SK-N-SH (cell line): ENCODE results near the gene METTL4. TPM values are rescaled to one million over a fixed set of nuclear protein-coding genes. Genes with fewer than 3 reads are reported as not detected.

Source experiments
- CTCF ChIA-PET: fragments of 300-600, 350-600 bp; formaldehyde crosslinking; extraction: SDS; loops from one replicate; lab custom pipeline; 2021; lab: Yijun Ruan, JAX
- POLR2A ChIA-PET: fragments of 350-600 bp; sonication (Branson Sonifier 250); formaldehyde crosslinking; extraction: SDS; loops from one replicate; lab custom pipeline; 2020; ENCODE audit warnings: antibody characterized with exemption, inconsistent platforms; lab: Yijun Ruan, JAX
- DNase-seq: peaks from one replicate; pipeline ENCODE4 v3.0.0; 2012
- H2AFZ ChIP-seq: fragments of 200-600 bp; sonication (generic); 2 replicates; pipeline ENCODE4 v1.8.1; 2016; ENCODE audit warnings: antibody characterized with exemption, mild to moderate bottlenecking, low read depth
- H3F3A ChIP-seq: fragments of 200-600 bp; sonication (generic); replicated peaks from 2 replicates; pipeline ENCODE3; 2016; ENCODE audit warnings: antibody characterized with exemption, mild to moderate bottlenecking; ENCODE audit not compliant: insufficient read depth
- H3K27ac ChIP-seq, 2 experiments: fragments of 200-500 bp in 1 of 2; fragments of 200-600 bp in 1 of 2; sonication (Bioruptor generic) in 1 of 2; sonication (generic), shearing (Covaris generic) in 1 of 2; 2 replicates each; pipeline versions ENCODE4 v1.5.1 to v1.6.1; 2014 to 2016; ENCODE audit warnings: low read depth in 2 of 2, inconsistent platforms in 1 of 2, low read length in 1 of 2, mild to moderate bottlenecking in 1 of 2, mixed read lengths in 1 of 2
- H3K27me3 ChIP-seq: fragments of 200-600 bp; sonication (generic), shearing (Covaris generic); 2 replicates; pipeline ENCODE4 v1.6.1; 2016; ENCODE audit warnings: mixed run types; ENCODE audit not compliant: insufficient read depth
- H3K36me3 ChIP-seq, 2 experiments: fragments of 200-500 bp in 1 of 2; fragments of 200-600 bp in 1 of 2; sonication (Bioruptor generic) in 1 of 2; sonication (generic) in 1 of 2; replicated peaks in 1 of 2; 2 replicates each; pipeline versions ENCODE3 to v1.5.1; 2014 to 2016; ENCODE audit warnings: low read length in 1 of 2, mild to moderate bottlenecking in 1 of 2; ENCODE audit not compliant: insufficient read depth in 2 of 2, control insufficient read depth in 1 of 2
- H3K4me1 ChIP-seq, 2 experiments: fragments of 200-500 bp in 1 of 2; fragments of 200-600 bp in 1 of 2; sonication (Bioruptor generic) in 1 of 2; sonication (generic), shearing (Covaris generic) in 1 of 2; 2 replicates each; pipeline versions ENCODE4 v1.5.1 to v1.6.1; 2014 to 2016; ENCODE audit warnings: low read depth in 1 of 2, low read length in 1 of 2, mixed run types in 1 of 2; ENCODE audit not compliant: insufficient read depth in 2 of 2, control insufficient read depth in 1 of 2
- H3K4me2 ChIP-seq: fragments of 200-600 bp; sonication (generic), shearing (Covaris generic); 2 replicates; pipeline ENCODE4 v1.6.1; 2017; ENCODE audit warnings: mixed run types
- H3K4me3 ChIP-seq, 2 experiments: fragments of 200-500 bp in 1 of 2; fragments of 200-600 bp in 1 of 2; sonication (Bioruptor generic) in 1 of 2; sonication (generic), shearing (Covaris generic) in 1 of 2; 2 replicates each; pipeline versions ENCODE4 v1.5.1 to v1.8.1; 2014 to 2016; ENCODE audit warnings: low read depth in 2 of 2, inconsistent platforms in 1 of 2, low read length in 1 of 2, mild to moderate bottlenecking in 1 of 2, mixed read lengths in 1 of 2, moderate library complexity in 1 of 2
- H3K79me2 ChIP-seq: fragments of 200-600 bp; sonication (generic); 2 replicates; pipeline ENCODE4 v1.8.1; 2017; ENCODE audit warnings: mild to moderate bottlenecking; ENCODE audit not compliant: insufficient read depth
- H3K9ac ChIP-seq: fragments of 200-600 bp; sonication (generic); 2 replicates; pipeline ENCODE4 v1.6.1; 2017; ENCODE audit warnings: mixed run types
- H3K9me2 ChIP-seq: fragments of 200-600 bp; sonication (generic); 2 replicates; pipeline ENCODE4 v1.6.1; 2017; ENCODE audit warnings: mixed run types
- H3K9me3 ChIP-seq: fragments of 200-600 bp; sonication (generic); 2 replicates; pipeline ENCODE4 v1.6.1; 2017; ENCODE audit warnings: mixed run types, mild to moderate bottlenecking, moderate library complexity
- H4K20me1 ChIP-seq: fragments of 200-600 bp; sonication (generic); 2 replicates; pipeline ENCODE4 v1.6.1; 2017; ENCODE audit warnings: mild to moderate bottlenecking, mixed run types; ENCODE audit not compliant: insufficient read depth
- CHD2 ChIP-seq: fragments of 150-350 bp; IDR thresholded peaks from 2 replicates; pipeline ENCODE4 v1.6.1; 2018; ENCODE audit warnings: low read length; ENCODE audit not compliant: partially characterized antibody
- EP300 ChIP-seq, 2 experiments: IDR thresholded peaks; 2 replicates each; pipeline versions ENCODE4 v1.4.0 to v1.6.1; 2012; ENCODE audit warnings: borderline replicate concordance in 1 of 2, low read depth in 1 of 2, low read length in 1 of 2
- FOXJ3 ChIP-seq: sonication (generic); formaldehyde crosslinking; IDR thresholded peaks from 2 replicates; pipeline ENCODE4 v1.5.1; 2020; ENCODE audit warnings: mild to moderate bottlenecking, missing genetic modification reagents
- GATA2 ChIP-seq: sonication (generic); formaldehyde crosslinking; IDR thresholded peaks from 2 replicates; pipeline ENCODE4 v1.5.0; 2020; ENCODE audit warnings: mild to moderate bottlenecking, missing genetic modification reagents
- JUND ChIP-seq: IDR thresholded peaks from 2 replicates; pipeline ENCODE4 v1.4.0; 2012
- NFIC ChIP-seq: IDR thresholded peaks from 2 replicates; pipeline ENCODE4 v1.4.0; 2012; ENCODE audit warnings: borderline replicate concordance
- NRF1 ChIP-seq: IDR thresholded peaks from 2 replicates; pipeline ENCODE4 v1.6.1; 2012; ENCODE audit warnings: low read depth, mild to moderate bottlenecking, low read length
- POLR2AphosphoS5 ChIP-seq: IDR thresholded peaks from 2 replicates; pipeline ENCODE4 v1.6.1; 2012; ENCODE audit warnings: low read depth, low read length
- RAD21 ChIP-seq: IDR thresholded peaks from 2 replicates; pipeline ENCODE4 v1.6.1; 2012; ENCODE audit warnings: mild to moderate bottlenecking, low read length
- RCOR1 ChIP-seq: fragments of 150-350 bp; IDR thresholded peaks from 2 replicates; pipeline ENCODE4 v1.6.1; 2017; ENCODE audit warnings: antibody characterized with exemption, low read length
- RFX5 ChIP-seq: IDR thresholded peaks from 2 replicates; pipeline ENCODE4 v1.6.1; 2012; ENCODE audit warnings: mild to moderate bottlenecking, improper control_type of control experiment, low read length
- RXRA ChIP-seq: IDR thresholded peaks from 2 replicates; pipeline ENCODE4 v1.4.0; 2012; ENCODE audit warnings: low read depth, mild to moderate bottlenecking, borderline replicate concordance
- SMC3 ChIP-seq: IDR thresholded peaks from 2 replicates; pipeline ENCODE4 v1.6.1; 2012; ENCODE audit warnings: low read depth, low read length, improper control_type of control experiment
- TCF12 ChIP-seq: IDR thresholded peaks from 2 replicates; pipeline ENCODE4 v1.4.0; 2012
- YY1 ChIP-seq: IDR thresholded peaks from 2 replicates; pipeline ENCODE4 v1.4.0; 2012; ENCODE audit warnings: low read depth, mild to moderate bottlenecking
- WGBS: methylation state at CpG from one replicate; pipeline ENCODE4 v1.1.6; 2017; ENCODE audit warnings: low lambda C conversion rate; 5-methylcytosine and 5-hydroxymethylcytosine counted together
- polyA plus RNA-seq, 3 experiments: library from polyadenylated mRNA; depleted of rRNA; stranded (reverse); fragments of >200 nt; gene quantifications; 2 replicates each; pipeline ENCODE4 v1.2.3, GENCODE V29; 2012
- TF ChIP-seq, protein P1 (sequence below): IDR thresholded peaks from 2 replicates; pipeline ENCODE4; 2012
- TF ChIP-seq, protein P2 (sequence below): IDR thresholded peaks from 2 replicates; pipeline ENCODE4 v1.4.0; 2012; ENCODE audit warnings: low read depth, borderline replicate concordance
- TF ChIP-seq, protein P3 (sequence below): fragments of 200-600 bp; sonication (generic); IDR thresholded peaks from 2 replicates; pipeline ENCODE4 v1.6.1; 2017; ENCODE audit warnings: antibody characterized with exemption, mild to moderate bottlenecking, moderate library complexity
- TF ChIP-seq, protein P4 (sequence below): fragments of 150-350 bp; IDR thresholded peaks from 2 replicates; pipeline ENCODE4 v1.6.1; 2016; ENCODE audit warnings: mild to moderate bottlenecking, low read depth, low read length
- TF ChIP-seq, protein P5 (sequence below): IDR thresholded peaks from 2 replicates; pipeline ENCODE4 v1.4.0; 2012; ENCODE audit warnings: low read depth, borderline replicate concordance

METTL4 gene
- polyA plus RNA-seq, 1 of the 3 experiments (the other 2 are of a cell fraction): 2.9 TPM

DNA sequence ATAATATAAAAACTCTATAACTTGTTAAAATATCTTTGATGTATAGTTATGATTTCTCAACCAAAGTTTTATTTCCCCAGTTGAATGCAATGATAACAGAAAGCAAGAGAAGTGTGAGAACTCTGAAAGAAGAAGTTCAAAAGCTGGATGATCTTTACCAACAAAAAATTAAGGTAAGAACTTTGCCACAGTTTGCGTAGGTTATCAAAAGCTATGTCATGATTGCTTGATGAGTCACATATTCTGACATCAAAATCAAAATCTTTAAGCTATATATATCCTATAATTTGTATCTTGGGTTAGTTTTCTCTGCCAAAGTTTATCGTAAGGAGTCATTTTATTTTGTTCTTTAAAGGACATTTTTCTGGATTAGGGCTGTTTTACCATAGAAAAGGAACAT, 35.0 kb upstream of the METTL4 start:
- Histone ChIP-seq H3K9ac (no peak overlapping the region), H3K9me3 (no peaks in the 10 kb centered on the region), H3K4me1 (peaks cover 0 to 6% of the 10 kb centered on the region in 2 experiments; a peak in 1 of 4 replicates), H4K20me1 (no peaks in the 10 kb centered on the region), H2AFZ (peak overlapping the region; percentile 67), H3K27ac (peak overlapping the region in 1 of 2 experiments; percentile 34; a peak in 2 of 4 replicates), H3K36me3 (peaks cover 34 to 43% of the 10 kb centered on the region in 2 experiments), H3K4me3 (no peak overlapping the region), H3K4me2 (no peak overlapping the region), H3K79me2 (no peaks in the 10 kb centered on the region), H3K27me3 (no peaks in the 10 kb centered on the region), H3F3A (peaks cover 11% of the 10 kb centered on the region), H3K9me2 (no peaks in the 10 kb centered on the region)
- TF ChIP-seq GATA2 (CRISPR knock-in tag): no peak
- no peak for TF ChIP-seq JUND
- no peak for TF ChIP-seq RFX5
- no peak for TF ChIP-seq TCF12
- TF ChIP-seq, protein P1, sequence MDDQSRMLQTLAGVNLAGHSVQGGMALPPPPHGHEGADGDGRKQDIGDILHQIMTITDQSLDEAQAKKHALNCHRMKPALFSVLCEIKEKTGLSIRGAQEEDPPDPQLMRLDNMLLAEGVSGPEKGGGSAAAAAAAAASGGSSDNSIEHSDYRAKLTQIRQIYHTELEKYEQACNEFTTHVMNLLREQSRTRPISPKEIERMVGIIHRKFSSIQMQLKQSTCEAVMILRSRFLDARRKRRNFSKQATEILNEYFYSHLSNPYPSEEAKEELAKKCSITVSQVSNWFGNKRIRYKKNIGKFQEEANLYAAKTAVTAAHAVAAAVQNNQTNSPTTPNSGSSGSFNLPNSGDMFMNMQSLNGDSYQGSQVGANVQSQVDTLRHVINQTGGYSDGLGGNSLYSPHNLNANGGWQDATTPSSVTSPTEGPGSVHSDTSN: no peak
- TF ChIP-seq RXRA: no peak
- TF ChIP-seq EP300 (IDR thresholded peaks at IDR 0.05; ENCODE audit: borderline replicate concordance in 1 of 2, low read depth in 1 of 2, low read length in 1 of 2): no peak
- TF ChIP-seq, protein P2, sequence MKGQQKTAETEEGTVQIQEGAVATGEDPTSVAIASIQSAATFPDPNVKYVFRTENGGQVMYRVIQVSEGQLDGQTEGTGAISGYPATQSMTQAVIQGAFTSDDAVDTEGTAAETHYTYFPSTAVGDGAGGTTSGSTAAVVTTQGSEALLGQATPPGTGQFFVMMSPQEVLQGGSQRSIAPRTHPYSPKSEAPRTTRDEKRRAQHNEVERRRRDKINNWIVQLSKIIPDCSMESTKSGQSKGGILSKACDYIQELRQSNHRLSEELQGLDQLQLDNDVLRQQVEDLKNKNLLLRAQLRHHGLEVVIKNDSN: no peak
- TF ChIP-seq CHD2: no peak
- ChIA-PET CTCF (no interaction called here), POLR2A (no interaction called here)
- WGBS: 88% methylated on average over 2 of the region's 2 CpGs
- no peak for DNase-seq

DNA sequence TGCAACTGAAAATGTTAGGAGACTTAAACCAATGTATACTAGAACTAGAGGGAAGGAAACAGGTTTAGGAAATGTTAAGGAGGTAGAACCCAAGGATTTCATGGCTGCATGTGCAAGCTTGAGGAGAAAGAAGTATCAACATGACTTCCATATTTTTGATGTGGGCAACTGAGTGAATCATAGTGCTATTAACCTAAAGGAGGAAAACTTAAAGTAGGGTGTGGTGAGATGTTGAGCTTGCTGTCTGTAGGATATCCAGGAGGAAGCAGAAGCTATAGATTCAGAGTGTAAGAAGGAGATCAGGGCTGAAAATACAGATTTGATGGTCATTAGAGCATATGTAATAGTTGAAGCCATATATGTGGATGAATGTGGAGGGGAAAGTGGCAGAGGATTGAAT, 31.5 kb upstream of the METTL4 start:
- no peak for DNase-seq
- Histone ChIP-seq H2AFZ (0 out of 2 replicates have a peak overlapping the region, but pooled peaks have one; percentile 52), H3K9me2 (no peaks in the 10 kb centered on the region), H4K20me1 (no peaks in the 10 kb centered on the region), H3K27me3 (no peaks in the 10 kb centered on the region), H3K9me3 (no peaks in the 10 kb centered on the region), H3K27ac (no peak overlapping the region), H3K9ac (no peak overlapping the region), H3K36me3 (peaks cover 33 to 41% of the 10 kb centered on the region in 2 experiments), H3K4me2 (no peak overlapping the region)
- TF ChIP-seq SMC3 (no peak), YY1 (no peak), RAD21 (no peak), JUND (no peak), CHD2 (no peak), POLR2AphosphoS5 (no peak), TCF12 (no peak), RCOR1 (no peak), FOXJ3 (CRISPR knock-in tag) (no peak), NFIC (no peak), NRF1 (no peak)
- TF ChIP-seq, protein P3, sequence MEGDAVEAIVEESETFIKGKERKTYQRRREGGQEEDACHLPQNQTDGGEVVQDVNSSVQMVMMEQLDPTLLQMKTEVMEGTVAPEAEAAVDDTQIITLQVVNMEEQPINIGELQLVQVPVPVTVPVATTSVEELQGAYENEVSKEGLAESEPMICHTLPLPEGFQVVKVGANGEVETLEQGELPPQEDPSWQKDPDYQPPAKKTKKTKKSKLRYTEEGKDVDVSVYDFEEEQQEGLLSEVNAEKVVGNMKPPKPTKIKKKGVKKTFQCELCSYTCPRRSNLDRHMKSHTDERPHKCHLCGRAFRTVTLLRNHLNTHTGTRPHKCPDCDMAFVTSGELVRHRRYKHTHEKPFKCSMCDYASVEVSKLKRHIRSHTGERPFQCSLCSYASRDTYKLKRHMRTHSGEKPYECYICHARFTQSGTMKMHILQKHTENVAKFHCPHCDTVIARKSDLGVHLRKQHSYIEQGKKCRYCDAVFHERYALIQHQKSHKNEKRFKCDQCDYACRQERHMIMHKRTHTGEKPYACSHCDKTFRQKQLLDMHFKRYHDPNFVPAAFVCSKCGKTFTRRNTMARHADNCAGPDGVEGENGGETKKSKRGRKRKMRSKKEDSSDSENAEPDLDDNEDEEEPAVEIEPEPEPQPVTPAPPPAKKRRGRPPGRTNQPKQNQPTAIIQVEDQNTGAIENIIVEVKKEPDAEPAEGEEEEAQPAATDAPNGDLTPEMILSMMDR: no peak
- TF ChIP-seq, protein P4, sequence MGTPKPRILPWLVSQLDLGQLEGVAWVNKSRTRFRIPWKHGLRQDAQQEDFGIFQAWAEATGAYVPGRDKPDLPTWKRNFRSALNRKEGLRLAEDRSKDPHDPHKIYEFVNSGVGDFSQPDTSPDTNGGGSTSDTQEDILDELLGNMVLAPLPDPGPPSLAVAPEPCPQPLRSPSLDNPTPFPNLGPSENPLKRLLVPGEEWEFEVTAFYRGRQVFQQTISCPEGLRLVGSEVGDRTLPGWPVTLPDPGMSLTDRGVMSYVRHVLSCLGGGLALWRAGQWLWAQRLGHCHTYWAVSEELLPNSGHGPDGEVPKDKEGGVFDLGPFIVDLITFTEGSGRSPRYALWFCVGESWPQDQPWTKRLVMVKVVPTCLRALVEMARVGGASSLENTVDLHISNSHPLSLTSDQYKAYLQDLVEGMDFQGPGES: no peak
- TF ChIP-seq, protein P5, sequence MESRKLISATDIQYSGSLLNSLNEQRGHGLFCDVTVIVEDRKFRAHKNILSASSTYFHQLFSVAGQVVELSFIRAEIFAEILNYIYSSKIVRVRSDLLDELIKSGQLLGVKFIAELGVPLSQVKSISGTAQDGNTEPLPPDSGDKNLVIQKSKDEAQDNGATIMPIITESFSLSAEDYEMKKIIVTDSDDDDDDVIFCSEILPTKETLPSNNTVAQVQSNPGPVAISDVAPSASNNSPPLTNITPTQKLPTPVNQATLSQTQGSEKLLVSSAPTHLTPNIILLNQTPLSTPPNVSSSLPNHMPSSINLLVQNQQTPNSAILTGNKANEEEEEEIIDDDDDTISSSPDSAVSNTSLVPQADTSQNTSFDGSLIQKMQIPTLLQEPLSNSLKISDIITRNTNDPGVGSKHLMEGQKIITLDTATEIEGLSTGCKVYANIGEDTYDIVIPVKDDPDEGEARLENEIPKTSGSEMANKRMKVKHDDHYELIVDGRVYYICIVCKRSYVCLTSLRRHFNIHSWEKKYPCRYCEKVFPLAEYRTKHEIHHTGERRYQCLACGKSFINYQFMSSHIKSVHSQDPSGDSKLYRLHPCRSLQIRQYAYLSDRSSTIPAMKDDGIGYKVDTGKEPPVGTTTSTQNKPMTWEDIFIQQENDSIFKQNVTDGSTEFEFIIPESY: no peak
- TF ChIP-seq, protein P2: no peak
- TF ChIP-seq, all 33 proteins: peak for 0
- H3K79me2 ChIP-seq: no peaks in the 10 kb centered on the region
- H3K4me3 ChIP-seq: no peak overlapping the region
- peaks cover 11% of the 10 kb centered on the region for H3F3A ChIP-seq
- peaks cover 0 to 6% of the 10 kb centered on the region in 2 experiments; a peak in 1 of 4 replicates for H3K4me1 ChIP-seq
- POLR2A ChIA-PET: no interaction called here
- CTCF ChIA-PET: no interaction called here
